ENCODE results near the gene TMEM259.

DNA sequence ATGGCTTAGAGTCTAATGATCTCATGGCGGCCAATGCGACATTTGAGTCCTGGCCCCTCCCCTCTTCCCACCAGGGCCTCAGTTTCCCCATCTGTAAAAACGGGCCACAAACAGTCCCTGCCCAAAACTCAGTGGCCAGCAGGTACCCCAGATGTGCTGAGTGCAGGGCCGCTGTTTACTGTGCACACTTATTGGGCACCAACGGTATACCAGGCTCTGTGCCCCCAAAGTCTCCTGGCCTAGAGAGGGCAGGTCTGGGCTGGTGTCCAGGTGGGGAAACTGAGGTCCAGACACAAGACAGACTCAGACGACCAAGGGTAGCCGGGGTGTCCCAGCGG lies 60.4 kb downstream of the TMEM259 start:
- TF ChIP-seq, protein P1, sequence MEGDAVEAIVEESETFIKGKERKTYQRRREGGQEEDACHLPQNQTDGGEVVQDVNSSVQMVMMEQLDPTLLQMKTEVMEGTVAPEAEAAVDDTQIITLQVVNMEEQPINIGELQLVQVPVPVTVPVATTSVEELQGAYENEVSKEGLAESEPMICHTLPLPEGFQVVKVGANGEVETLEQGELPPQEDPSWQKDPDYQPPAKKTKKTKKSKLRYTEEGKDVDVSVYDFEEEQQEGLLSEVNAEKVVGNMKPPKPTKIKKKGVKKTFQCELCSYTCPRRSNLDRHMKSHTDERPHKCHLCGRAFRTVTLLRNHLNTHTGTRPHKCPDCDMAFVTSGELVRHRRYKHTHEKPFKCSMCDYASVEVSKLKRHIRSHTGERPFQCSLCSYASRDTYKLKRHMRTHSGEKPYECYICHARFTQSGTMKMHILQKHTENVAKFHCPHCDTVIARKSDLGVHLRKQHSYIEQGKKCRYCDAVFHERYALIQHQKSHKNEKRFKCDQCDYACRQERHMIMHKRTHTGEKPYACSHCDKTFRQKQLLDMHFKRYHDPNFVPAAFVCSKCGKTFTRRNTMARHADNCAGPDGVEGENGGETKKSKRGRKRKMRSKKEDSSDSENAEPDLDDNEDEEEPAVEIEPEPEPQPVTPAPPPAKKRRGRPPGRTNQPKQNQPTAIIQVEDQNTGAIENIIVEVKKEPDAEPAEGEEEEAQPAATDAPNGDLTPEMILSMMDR (IDR thresholded peaks at IDR 0.05): no peak
- no peak for TF ChIP-seq POLR2A (IDR thresholded peaks at IDR 0.05)

Measured in gastroesophageal sphincter (tissue), 3 donors.